Endometrial microvascular endothelial cells (primary cell): ENCODE data around the gene TXNDC8. TPM values are rescaled to one million over a fixed set of nuclear protein-coding genes. Genes with fewer than 3 reads are reported as not detected.

Experiments used
- in situ Hi-C: cut with HindIII; loops from 2 replicates; pipeline ENCODE4 v1.10.0; 2017; ENCODE audit warnings: low sequenced_read_pairs, low pct_unique_long_range_greater_than_20kb; ENCODE audit errors: inconsistent ontology term
- total RNA-seq: library from RNA; depleted of rRNA; stranded (reverse); fragments of >200 nt; gene quantifications from one replicate; pipeline ENCODE4 v1.2.3, GENCODE V29; 2015; ENCODE audit errors: inconsistent ontology term

TXNDC8 gene
- total RNA-seq, 1 donor from 2014 or later = not detected

- in situ Hi-C loops = no loop called here
Observed at GRCh38 chr9:110288503-110288902, 49.2 kb downstream of the TXNDC8 start.

GRCh38 chr9:110287289-110287680 is 50.4 kb downstream of the TXNDC8 start:
- in situ Hi-C loops = no loop called here

- in situ Hi-C loops = no loop called here
Observed at GRCh38 chr9:110284211-110284844, 53.3 kb downstream of the TXNDC8 start.

GRCh38 chr9:110283751-110284150 is 53.9 kb downstream of the TXNDC8 start:
- in situ Hi-C loops = no loop called here

GRCh38 chr9:110282739-110283081 is 55.0 kb downstream of the TXNDC8 start:
- in situ Hi-C loops = no loop called here

- in situ Hi-C loops = no loop called here
Observed at GRCh38 chr9:110282018-110282738, 55.5 kb downstream of the TXNDC8 start.

- in situ Hi-C loops = no loop called here
Observed at GRCh38 chr9:110278080-110278707, 59.5 kb downstream of the TXNDC8 start.

GRCh38 chr9:110276781-110277180 is 60.9 kb downstream of the TXNDC8 start:
- in situ Hi-C loops = no loop called here

GRCh38 chr9:110270211-110270995 is 67.3 kb downstream of the TXNDC8 start:
- in situ Hi-C loops = no loop called here

- in situ Hi-C loops = no loop called here
Observed at GRCh38 chr9:110266795-110267194, 70.9 kb downstream of the TXNDC8 start.

- in situ Hi-C loops = no loop called here
Observed at GRCh38 chr9:110261632-110262031, 76.0 kb downstream of the TXNDC8 start.

- in situ Hi-C loops = no loop called here
Observed at GRCh38 chr9:110260911-110261310, 76.8 kb downstream of the TXNDC8 start.

GRCh38 chr9:110259566-110259965 is 78.1 kb downstream of the TXNDC8 start:
- in situ Hi-C loops = no loop called here

- in situ Hi-C loops = no loop called here
Observed at GRCh38 chr9:110258690-110259091, 79.0 kb downstream of the TXNDC8 start.

GRCh38 chr9:110257956-110258355 is 79.7 kb downstream of the TXNDC8 start:
- in situ Hi-C loops = no loop called here

GRCh38 chr9:110257097-110257841 is 80.4 kb downstream of the TXNDC8 start:
- in situ Hi-C loops = no loop called here

- in situ Hi-C loops = no loop called here
Observed at GRCh38 chr9:110256380-110257096, 81.1 kb downstream of the TXNDC8 start, which contains the start of gene TXN. TSS of gene TXN (minus strand) at chr9:110256507. CDS start at chr9:110256435, 72 bp downstream.
